Vagina (tissue), 2 donors: ENCODE measurements around the gene GBX2.

Source experiments
- CTCF ChIP-seq, 3 experiments: fragments of 450-650 bp in 2 of 3; fragments of 200-600 bp in 1 of 3; sonication (generic) in 1 of 3; IDR thresholded peaks; one replicate each; pipeline ENCODE4 v1.5.1; 2017 to 2019; ENCODE audit warnings: antibody characterized with exemption in 3 of 3, mild to moderate bottlenecking in 2 of 3, moderate library complexity in 2 of 3
- POLR2A ChIP-seq, 2 donors: fragments of 450-650 bp; IDR thresholded peaks; one replicate each; pipeline ENCODE4 v1.6.1; 2017; ENCODE audit warnings: antibody characterized with exemption in 2 of 2, mild to moderate bottlenecking in 2 of 2, moderate library complexity in 2 of 2
- POLR2AphosphoS5 ChIP-seq, 2 donors: sonication (generic); formaldehyde crosslinking; IDR thresholded peaks; one replicate each; pipeline ENCODE4 v1.9.0; 2017; ENCODE audit warnings: antibody characterized with exemption in 2 of 2, mild to moderate bottlenecking in 2 of 2, low read depth in 1 of 2; ENCODE audit not compliant: insufficient read depth in 1 of 2

- TF ChIP-seq CTCF (IDR thresholded peaks at IDR 0.05): no peak
- TF ChIP-seq POLR2A (IDR thresholded peaks at IDR 0.05): no peak
- no peak for TF ChIP-seq POLR2AphosphoS5 (IDR thresholded peaks at IDR 0.05; ENCODE audit: insufficient read depth in 1 of 2, low read depth in 1 of 2)
Observed at GRCh38 chr2:236123716-236124115, 44.5 kb downstream of the GBX2 start.
